Stimulated activated CD4-positive, alpha-beta T cell treated with anti-CD3 and anti-CD28 coated beads, Interleukin-15, amount 100 ng/mL, for 1 hour (primary cell): ENCODE measurements around the gene RRH.
"Not testable (repeated sequence)": the region's sequence is repeated elsewhere in the genome, so short reads cannot be mapped to it uniquely, and the experiment has no call there.

Source experiments
- DNase-seq, 2 donors: peaks; one replicate each; pipeline ENCODE4 v3.0.0-alpha.2; 2020; ENCODE audit warnings: low read depth in 1 of 2, low spot score in 1 of 2

Gene RRH

DNA sequence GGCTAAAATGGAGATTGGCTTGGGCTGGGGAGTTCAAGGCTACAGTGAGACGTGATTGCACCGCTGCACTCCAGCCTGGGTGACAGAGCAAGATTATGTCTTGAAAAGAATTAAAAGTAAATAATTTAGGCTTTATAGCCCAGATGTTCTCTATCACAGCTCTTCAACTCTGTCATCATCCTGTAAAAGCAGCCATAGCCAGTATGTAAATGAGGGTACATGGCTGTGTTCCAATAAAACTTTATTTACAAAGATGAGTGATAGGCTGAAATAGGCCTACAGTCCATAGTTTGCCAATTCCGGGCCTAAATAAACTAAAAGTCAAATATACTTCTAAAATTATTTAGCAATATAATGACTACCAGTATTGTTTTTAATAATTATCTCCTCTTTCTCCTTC lies 9.2 kb downstream of the RRH start:
- DNase-seq: no peak

DNA sequence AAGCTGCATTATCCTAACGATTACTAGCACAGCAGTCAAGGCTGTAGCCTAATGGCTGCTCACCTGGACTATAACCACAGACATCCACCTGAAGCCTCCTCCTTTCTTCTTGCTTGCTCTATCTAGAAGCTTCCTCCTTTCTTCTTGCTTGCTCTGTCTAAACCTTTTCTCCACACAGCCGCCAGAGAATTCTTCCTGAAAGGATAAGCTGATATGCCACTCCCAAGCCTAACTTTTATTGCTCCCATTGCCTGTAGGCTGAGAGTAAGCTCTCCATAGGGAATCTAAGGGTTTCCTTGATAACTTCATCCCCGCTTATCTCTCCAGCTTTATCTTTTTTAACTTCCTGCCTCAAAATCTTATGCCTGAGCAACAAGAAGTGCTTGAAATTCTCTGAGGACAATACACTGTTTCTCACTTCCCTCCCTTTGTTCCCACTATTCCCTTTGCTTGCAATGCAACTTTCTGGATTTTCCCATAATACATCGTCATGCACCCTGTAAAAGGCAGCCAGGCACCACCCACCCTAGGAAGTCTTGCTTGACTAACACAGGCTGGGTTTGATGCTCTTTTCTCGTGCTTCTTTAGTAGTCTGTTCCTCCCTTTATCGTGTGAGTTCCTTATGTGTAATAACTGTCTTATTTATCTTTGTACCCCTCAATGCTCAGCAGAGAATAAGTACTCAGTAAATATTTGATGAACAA lies 18.8 kb downstream of the RRH start:
- DNase-seq: no peak

DNA sequence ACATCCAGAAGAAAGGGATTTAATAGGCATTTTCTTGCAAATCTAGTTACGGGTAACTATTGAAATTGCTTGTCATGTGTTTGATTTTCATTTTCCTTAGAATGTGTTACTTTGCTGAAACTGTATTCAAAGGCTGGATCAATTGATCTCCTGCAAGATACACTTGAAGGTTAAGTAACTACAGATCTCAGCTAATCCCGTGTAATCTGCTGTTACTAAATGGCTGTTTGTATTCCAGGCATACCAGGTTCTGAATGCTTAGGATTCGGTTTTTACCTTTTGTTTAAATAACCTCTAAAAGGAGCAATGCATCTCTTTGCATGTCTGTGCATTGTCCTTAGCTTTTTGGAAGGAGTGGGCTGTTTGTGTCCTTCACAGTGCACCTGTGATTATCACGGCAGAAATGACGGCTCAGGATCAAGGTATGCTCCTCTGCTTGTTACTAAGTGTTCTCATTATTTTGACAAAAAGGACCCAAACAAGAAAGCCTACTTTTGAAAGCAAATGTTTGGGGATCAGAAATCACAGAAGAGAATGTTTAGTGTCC lies 20.2 kb downstream of the RRH start, which contains the start of gene LRIT3:
Gene LRIT3, plus strand, starts transcription at position 212 of the 547 bp plus-strand sequence. Its CDS starts 95 bp downstream, at position 307.
- no peak for DNase-seq

DNA sequence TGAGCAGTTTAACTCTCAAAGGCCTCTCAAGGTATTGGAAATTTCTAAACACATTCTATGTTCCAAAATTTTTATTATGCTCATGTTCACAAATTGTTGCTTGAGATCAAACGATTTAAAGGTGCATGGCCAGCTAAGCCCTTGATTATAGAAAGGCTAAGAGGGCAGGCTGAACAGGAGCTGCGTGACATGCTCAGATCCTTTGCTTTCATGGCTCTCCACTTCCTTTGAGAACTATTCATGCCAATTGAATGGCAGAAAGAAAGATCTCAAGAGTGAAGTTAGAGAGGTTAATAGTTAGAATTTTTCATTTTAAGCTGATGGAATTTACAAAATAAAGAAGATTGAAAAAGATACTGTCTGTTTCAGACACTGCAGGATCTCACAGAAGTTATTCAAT lies 20.7 kb downstream of the RRH start:
- DNase-seq: no peak

GRCh38 chr4:109850601-109851000 lies 22.8 kb downstream of the RRH start:
- DNase-seq: no peak

DNA sequence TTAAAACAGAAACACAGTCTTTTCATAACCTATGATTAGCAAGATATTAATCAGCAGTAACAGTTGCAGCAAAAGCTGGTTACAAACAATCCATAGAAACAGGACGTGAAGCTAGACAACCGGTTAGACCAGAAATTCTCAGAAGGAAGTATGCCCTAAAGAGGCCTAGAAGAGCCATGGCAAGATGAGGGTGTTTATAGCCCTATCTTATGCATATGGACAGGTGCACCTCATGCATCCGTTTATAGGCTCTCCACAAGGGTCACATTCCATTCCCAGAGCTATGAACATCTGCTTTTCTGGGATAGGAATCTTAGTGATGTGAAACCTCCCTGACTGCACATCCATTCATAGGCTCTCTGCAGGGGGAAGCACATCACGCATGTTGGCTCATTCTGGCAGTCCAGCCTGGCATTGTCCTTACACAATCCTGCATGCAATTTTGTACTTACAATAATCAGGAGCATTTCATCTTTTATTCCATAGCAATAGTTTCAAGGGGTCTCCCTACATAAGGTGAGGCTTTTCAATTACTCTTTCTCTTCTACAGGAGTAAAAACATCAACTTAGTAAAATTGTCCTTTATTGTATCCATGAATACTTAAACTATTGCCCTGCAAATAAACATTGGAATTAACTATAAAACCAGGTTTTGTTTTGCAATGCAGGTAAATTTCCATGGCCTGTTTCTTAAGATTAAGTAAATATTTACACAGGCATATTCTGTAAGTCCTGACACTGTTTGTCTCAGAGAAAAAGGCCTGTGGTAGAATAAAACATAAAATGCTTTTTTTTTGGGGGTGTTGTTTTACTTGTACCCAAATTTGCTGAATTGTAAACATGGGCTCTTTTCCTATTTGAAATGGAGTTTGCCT lies 31.9 kb downstream of the RRH start:
- not testable (repeated sequence) for DNase-seq

DNA sequence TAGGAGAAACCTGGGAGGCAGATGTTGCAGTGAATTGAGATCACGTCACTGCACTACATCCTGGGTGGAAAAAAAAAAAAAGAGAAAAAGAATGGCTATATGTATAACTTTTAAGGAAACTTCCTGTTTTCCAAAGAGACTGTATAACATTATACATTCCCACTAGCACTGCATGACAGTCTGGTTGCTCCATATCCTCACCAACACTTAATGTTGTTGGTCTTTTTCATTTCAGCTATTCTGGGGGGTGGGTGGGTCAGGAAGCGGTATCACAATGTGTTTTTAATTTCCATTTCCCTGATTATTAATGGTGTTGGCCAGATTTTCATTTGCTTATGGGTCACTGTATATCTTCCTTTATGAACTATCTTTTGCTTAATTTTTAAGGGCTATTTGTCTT lies 33.5 kb downstream of the RRH start:
- DNase-seq: no peak

DNA sequence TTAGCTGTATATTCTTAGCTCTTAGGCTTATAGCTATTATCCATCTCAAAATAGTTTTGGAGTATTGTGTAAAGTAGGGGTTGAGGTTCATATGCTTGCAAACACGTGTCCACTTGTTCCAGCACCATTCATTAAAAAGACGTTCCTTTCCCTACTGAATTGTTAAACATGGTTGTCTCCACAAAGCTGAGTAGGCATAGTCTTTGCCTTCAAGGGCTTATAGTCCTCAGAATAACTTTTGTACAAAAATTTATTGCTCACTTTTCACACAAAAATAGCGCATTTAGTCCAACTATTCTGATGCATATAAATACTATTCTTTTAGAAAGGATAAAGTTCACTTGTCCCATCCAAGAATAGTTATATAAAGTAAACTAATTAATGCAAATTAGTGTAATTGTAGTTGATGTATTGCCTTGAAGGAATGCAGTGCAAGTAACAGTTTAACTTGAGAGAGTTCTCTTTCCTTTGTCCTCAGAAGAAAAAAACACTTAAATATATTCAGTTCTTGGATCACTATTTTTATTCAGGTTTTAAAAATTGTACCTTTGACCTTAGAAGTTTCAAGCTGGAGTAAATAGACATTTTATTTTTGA lies 34.2 kb downstream of the RRH start:
- DNase-seq: no peak

- DNase-seq: no peak
Measured at GRCh38 chr4:109864134-109864533, 36.4 kb downstream of the RRH start.

GRCh38 chr4:109870061-109870460 lies 42.3 kb downstream of the RRH start:
- DNase-seq: no peak

- DNase-seq: no peak
Measured at GRCh38 chr4:109872065-109872464, 44.3 kb downstream of the RRH start.

DNA sequence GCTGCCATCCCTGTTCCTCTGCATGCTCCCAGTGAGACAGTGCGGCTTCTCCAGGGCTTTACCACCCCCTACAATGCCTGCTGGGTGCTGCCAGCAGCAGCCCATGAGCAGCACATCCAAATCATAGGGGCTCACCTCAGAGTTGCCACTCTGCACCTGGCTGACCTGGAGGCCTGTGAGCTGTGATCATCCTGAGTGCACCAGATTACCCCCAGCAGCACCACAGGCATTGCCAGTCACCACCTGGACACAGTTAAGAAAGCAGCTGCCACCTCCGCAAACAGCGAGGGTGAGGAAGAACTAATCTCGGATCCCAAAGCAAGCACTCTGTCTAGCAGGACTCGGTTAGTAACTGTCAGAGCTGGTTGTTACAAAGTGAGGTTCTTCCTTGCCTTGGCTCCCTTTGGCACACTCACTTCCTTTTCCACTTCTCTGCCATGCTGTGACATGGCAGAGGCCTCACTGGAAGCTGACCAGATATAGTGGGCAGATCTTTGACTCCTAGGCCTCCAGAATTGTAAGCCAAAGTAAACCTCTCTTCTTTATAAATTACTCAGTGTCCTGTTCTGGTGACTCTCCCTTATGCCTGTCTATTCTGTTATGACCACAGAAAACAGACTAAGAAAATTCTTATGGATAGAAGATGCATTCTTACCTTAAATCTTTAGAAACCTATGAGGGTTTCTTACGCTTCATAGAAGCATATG lies 45.3 kb downstream of the RRH start:
- DNase-seq: no peak

GRCh38 chr4:109873791-109874514 lies 46.2 kb downstream of the RRH start:
- DNase-seq: no peak

- no peak for DNase-seq
Measured at GRCh38 chr4:109875106-109875505, 47.3 kb downstream of the RRH start.

DNA sequence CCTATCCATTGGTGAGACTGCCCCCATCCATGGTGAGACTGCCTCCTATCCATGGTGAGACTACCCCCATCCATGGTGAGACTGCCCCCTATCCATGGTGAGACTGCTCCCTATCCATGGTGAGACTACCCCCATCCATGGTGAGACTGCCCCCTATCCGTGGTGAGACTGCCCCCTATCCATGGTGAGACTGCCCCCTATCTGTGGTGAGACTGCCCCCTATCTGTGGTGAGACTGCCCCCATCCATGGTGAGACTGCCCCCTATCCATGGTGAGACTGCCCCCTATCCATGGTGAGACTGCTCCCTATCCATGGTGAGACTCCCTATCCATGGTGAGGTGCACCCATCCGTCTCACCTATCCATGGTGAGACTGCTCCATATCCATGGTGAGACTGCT lies 47.8 kb downstream of the RRH start:
- DNase-seq: not testable (repeated sequence)

- DNase-seq: no peak
Measured at GRCh38 chr4:109876634-109877265, 49.0 kb downstream of the RRH start.

- DNase-seq: no peak
Measured at GRCh38 chr4:109877400-109877799, 49.6 kb downstream of the RRH start.

- DNase-seq: no peak
Measured at GRCh38 chr4:109878355-109878754, 50.6 kb downstream of the RRH start.

GRCh38 chr4:109879081-109879480 lies 51.3 kb downstream of the RRH start:
- DNase-seq: no peak
